IMR-90 (cell line): ENCODE data around the gene ZNF532.

Experiments used
- BHLHE40 ChIP-seq: fragments of 150-350 bp; IDR thresholded peaks from 2 replicates; pipeline ENCODE4 v1.6.1; 2016; ENCODE audit warnings: mild to moderate bottlenecking, low read depth, low read length
- CEBPB ChIP-seq: IDR thresholded peaks from 2 replicates; pipeline ENCODE4 v1.6.1; 2012; ENCODE audit warnings: low read depth, low read length, improper control_type of control experiment
- CHD1 ChIP-seq: IDR thresholded peaks from 2 replicates; pipeline ENCODE4 v1.6.1; 2012; ENCODE audit warnings: low read depth, low read length, improper control_type of control experiment
- CTCF ChIP-seq: conservative IDR thresholded peaks from 2 replicates; pipeline ENCODE4 v1.5.1; 2012; ENCODE audit warnings: mild to moderate bottlenecking, low read depth, low read length, improper control_type of control experiment
- FOS ChIP-seq: fragments of 150-350 bp; IDR thresholded peaks from 2 replicates; pipeline ENCODE4 v1.6.1; 2016; ENCODE audit warnings: low read depth, low read length
- MAFK ChIP-seq: IDR thresholded peaks from 2 replicates; pipeline ENCODE4 v1.6.1; 2012; ENCODE audit warnings: low read depth, low read length, improper control_type of control experiment
- MXI1 ChIP-seq: IDR thresholded peaks from 2 replicates; pipeline ENCODE4 v1.6.1; 2012; ENCODE audit warnings: low read depth, mild to moderate bottlenecking, low read length, moderate library complexity, borderline replicate concordance
- NFE2L2 ChIP-seq: fragments of 150-350 bp; IDR thresholded peaks from 2 replicates; pipeline ENCODE4 v1.6.1; 2016; ENCODE audit warnings: low read depth, mild to moderate bottlenecking, low read length
- POLR2A ChIP-seq: IDR thresholded peaks from 2 replicates; pipeline ENCODE4 v1.6.1; 2012; ENCODE audit warnings: mild to moderate bottlenecking, low read depth, low read length
- RAD21 ChIP-seq: IDR thresholded peaks from 2 replicates; pipeline ENCODE4 v1.6.1; 2012; ENCODE audit warnings: low read length, improper control_type of control experiment
- RCOR1 ChIP-seq: IDR thresholded peaks from 2 replicates; pipeline ENCODE4 v1.6.1; 2012; ENCODE audit warnings: mild to moderate bottlenecking, low read length, improper control_type of control experiment; ENCODE audit not compliant: insufficient replicate concordance
- USF2 ChIP-seq: fragments of 150-350 bp; IDR thresholded peaks from 2 replicates; pipeline ENCODE4 v1.6.1; 2017; ENCODE audit warnings: mild to moderate bottlenecking, antibody characterized with exemption, low read length, low read depth

GRCh38 chr18:59012815-59013705, 148.4 kb downstream of the ZNF532 start:
- TF ChIP-seq CTCF (no peak), MAFK (no peak), POLR2A (no peak), NFE2L2 (no peak), CEBPB (no peak), RCOR1 (no peak), FOS (no peak), RAD21 (no peak), BHLHE40 (no peak), MXI1 (no peak), USF2 (no peak), CHD1 (no peak)
